Astrocyte of the hippocampus (primary cell): ENCODE data around the gene SRD5A3.
A peak's percentile ranks its signal among the peaks of the same experiment; 100 is the strongest.

Experiments used
- DNase-seq: peaks from one replicate; pipeline ENCODE4 v3.0.0; 2011; ENCODE audit warnings: low read depth, low spot score

Gene SRD5A3

DNA sequence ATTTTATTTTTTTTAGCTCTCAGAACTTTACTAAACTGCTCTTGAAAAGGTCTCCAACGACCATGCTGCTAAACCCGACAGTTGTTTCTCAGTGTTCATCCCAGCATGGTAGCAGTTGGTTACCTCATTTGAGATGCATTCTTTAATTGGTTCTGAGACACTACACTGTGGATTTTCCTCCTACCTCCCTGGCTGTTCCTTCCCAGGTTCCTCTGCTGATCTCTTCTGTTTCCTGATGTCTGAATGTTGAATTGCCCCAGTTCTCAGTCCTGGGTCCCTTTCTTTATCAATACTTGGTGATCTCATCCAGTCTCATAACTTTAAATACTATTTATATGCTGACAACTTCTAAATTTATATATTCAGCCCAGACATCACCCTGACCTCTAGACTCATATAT lies 30.7 kb downstream of the SRD5A3 start:
- DNase-seq = no peak

DNA sequence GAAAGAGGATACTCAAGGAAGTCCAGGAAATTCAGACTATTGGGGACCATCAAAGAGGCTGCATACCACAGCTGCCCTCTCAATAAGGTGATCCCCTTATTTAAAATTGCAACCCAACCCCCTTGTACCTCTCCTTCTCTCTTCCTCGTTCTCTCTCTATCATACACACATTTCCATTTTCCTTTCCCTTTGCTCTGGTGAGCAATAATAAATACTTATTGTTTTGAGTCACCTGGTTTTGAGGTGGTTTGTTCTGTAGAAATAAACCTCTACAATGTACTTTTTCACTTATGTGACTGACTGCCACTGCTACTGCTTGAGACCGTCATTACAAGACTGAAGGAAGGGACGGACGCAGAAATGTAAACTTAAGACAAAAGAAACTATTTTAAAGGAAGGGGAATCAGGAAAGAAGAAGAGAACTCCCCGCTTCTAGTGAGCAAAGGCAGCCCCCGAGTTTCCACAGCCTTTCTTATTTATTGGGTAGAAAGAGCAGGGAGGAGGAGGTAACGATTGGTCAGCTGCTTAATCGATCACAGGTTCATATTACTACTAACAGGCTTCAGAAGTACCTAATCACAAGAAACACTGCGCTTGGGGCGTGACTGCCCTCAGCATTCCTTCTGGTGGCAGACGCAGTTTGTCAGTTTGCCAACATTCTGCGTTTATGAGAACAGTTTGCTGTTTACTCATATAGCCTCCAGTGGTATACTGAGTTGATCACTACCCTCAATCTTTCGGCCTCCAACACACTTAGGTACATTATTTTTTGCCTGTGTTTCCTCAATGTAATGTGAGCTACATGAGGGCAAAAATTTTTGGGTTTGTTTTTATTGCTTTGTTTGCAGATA lies 32.8 kb downstream of the SRD5A3 start:
- peak; percentile 35 for DNase-seq

DNA sequence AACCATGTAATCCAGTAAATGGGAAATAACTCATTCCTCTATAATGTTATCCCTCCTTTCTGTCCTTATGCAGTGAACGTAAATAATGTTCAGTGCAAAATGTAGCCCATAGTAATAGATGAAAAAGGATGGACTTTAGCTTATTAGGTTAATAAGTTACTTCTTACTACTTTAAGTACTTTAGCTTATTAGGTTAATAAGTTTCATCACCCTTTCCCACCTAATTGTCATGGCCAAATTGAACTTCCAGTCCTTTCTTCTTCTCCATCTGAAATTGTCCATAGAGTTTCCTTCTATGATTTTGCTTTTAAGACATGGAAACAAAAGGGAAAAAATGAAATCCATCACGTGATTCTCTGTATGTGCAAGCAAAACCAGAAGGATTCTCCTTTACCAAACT lies 34.5 kb downstream of the SRD5A3 start:
- no peak for DNase-seq

DNA sequence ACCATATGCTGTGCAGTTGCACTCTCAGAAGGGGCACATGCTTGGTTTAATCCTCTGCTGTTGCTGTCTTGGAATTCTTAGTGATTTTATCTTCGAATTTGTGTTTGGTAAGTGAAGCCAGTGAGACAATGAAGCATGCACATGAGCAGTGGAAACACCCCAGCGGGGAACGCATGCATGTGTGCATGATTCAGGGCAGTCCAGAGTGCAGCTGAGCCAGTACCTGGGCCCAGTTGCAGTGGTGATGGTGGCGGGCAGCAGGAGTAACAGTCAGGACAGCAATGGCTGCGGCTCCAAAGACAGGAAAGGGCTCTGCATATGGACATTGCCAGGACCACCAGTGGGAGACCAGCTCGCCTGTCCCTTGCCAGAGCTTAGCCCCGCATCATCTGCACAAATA lies 35.5 kb downstream of the SRD5A3 start:
- DNase-seq = no peak

DNA sequence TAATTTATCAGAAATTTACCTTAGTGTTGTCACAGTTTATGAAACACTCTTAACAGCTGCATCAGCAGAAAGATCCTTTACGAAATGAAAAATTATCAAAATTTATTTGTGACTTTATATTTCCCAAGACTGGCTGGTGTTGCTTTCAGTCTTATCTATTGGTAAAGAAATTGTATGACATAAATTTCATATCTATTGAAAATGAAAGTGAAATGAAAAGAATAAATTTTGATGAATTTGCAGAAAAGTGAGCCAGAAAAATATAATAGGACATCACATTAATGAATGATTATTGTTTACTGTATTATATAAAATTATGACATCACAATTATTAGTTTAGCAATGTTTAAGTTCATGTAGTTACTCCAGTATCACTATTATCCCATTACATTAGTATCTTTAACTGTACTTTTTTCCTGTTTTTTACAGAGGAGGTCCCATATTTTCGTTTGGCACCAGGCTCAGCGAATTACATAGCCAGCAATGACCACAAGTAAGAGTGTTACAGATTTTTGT lies 36.5 kb downstream of the SRD5A3 start:
- DNase-seq = no peak

DNA sequence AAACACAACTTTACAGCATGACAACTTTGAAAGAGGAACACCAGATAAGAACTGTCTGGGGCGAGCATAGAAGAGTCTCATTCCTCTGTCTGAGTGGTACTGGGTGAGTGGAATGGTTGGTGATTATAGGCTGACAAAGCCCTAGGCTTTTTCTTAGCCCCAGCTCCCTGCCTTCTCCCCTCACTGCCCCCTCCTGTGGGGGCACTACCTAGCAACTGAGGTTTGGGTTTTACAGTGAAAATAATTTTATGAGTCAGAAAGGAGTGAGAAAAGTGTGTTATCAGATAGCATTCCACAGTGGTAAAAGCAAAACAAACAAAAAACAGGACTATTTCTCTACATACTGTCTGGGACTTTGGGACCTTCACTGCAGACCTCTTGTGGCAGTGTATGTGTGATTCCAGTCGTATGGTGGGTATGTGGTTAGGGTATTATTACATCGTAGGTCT lies 39.2 kb downstream of the SRD5A3 start:
- DNase-seq = peak; percentile 76

DNA sequence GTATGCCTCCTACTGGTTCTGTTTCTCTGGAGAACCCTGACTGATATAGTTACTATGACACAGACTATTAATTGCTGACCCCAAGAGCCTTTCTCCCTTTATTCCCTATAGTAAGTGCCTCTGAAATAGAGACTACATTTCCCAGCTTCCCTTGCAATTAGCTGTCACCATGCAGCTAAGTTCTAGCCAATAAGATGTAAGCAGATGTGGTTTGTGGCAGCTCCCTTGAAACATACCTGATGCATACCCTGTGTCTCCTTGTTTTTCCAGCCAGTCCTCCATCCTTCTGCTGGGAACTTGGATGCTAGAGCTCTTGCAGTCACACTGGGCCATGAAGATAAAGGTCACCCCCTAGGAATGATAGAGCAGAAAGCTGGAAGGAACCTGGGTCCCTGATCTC lies 40.0 kb downstream of the SRD5A3 start:
- peak; percentile 65 for DNase-seq

DNA sequence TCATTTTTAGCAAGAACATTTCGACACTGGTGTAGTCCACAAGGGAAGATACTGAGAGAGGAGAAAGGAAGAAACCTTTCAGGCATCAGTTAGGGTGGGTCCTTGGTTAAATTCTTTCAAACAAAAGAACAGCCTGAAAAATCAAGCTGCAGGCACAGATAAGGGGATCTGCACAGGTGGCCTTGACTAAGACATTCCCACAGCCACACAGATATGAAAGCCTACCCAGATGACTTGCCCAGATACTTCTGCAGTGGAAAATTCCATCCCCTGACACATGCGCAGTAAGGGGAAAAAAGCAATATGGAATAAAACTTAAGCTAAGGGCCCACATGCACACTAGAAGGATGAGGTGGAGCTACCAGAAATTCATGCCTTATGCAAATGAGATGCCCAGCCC lies 40.8 kb downstream of the SRD5A3 start:
- no peak for DNase-seq

DNA sequence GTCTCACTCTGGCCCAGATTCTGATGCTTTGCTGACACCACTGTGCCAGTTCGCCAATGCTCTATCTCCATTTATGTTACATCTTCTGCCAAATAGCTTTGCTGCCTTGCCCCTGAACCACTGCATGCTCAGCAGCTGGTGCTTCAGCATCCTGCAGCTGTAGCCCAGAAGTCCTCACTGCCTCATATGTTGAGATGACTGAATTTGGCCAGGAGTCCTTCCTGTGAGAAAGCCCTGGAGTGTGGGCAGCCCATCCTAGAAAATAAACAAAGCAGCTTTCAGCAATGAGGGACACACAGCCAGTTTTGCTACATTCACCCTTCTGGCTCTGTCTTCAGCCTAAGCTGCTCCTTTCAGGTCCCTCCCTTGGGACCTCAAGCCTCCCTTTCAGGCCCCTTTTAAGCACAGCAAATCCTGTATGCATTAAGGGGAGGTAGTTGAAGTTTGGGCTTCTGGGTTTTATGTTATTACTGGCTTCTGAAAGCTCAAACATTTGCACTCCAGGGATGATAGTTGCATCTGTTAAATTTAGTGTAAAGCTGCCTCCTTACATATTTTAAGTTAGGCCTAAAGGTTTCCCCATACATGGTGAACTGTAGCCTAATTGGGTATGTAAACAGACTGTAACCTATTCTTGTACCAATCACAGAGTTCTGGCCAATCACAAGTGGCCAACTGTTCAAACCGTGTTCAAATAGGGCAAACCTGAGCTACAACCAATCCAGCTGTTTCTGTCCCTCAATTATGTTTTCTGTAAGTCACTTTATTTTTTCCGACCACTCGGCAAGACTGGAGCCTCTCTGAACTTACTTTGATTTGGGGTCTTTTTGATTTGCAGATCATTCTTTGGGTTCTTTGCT lies 47.6 kb downstream of the SRD5A3 start:
- DNase-seq = no peak

DNA sequence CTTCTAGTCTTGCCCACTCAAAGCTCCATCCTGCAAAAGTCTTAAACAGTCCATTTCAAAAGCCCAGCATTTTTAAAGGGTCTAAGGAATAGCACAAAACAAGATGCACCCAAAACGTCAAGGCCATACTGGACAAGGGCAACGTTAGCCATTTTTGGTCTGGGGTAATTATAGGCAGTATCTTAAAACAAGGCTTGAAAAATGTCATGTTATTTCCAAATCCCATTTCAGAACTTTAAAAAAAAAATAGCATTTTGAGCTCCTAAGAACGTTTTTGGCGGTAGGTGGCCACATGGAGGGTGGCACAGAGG lies 49.1 kb downstream of the SRD5A3 start:
- DNase-seq = no peak

DNA sequence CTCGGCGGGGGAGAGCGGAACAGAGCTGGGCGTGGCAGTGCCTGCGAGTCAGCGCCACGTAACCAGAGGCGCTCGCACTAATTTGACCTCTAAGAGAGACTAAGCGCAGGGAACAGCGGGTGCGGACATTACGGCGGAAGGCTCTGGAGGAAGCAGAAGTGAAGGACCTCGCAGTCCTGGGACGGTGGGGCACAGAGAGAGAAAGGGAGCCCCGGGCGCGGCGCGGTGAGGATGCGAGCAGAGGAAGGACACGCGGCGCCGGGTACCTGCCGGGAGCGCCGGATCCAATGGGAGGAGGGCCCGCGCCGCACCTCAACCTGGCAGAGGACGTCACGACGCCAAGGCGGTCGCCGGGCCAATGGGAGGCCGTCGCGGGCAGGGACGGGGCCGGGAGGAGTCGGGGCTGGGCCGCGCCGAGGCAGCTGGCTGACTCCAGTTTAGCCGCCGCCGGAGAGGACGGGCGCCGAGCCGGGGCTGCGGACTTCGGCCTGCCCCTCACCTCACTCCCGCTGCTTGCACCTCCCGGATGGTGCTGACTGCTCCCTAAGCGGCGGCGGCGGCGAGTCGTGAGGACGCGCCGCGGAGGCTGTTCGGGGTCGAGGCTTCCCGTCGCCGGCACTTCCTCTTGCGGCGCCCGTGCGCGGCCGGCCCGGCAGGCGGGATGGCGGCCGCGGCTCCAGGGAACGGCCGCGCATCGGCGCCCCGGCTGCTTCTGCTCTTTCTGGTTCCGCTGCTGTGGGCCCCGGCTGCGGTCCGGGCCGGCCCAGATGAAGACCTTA lies 49.7 kb downstream of the SRD5A3 start, which contains the start of gene TMEM165:
TSS of gene TMEM165 (plus strand) at position 429 of the 779 bp plus-strand sequence. CDS start at position 662, 233 bp downstream.
- DNase-seq = peak; percentile 97

DNA sequence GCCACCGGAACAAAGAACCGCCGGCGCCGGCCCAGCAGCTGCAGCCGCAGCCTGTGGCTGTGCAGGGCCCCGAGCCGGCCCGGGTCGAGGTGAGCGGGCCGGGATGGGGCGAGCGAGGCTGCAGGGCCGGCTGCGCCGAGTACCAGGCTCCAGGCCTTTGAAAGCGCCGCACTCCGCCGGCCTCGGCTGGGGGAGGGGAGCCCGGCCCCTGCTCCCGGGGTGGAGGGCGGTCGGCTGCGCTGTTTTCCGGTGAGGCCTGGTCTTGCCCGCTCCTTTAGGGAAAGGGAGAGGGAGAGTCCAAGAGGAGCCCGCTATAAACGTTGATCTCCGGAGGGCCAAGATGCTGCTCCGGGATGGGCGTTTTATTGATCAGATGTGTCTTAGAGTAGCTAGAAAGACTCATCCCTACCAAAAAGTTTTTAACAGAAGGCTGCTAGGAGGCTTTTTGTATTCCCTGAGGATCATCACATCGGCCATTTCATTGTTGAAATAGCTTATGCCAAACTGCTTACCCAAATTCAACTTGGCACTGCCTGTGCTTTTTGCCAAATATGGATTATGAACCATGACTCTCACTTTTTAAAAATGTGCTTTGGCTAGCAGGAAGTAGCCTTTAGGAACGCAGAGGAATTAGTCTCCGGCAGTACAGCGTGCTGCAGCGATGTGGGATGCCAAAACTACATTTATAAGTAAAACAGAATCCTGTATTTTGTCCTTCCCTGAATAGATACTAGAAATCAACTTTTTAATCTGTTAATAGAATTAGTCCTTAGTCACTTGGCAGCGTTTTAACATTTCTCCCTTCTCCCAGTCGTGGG lies 50.5 kb downstream of the SRD5A3 start:
- DNase-seq = peak; percentile 77

DNA sequence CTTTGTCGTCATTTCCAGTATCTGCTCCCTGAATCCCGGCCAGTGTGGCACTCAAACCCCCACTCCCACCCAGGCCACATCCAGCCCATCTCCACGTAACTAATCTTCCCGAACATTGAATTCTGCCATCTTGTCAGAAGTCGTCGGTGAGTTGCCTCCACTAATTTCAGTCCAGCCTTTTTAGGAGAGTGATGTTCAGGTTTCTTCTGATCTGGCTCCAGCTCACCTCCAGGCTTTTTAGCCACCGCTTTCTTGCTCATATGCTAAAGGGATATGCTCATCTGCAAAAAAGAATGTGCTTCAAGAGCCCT lies 51.0 kb downstream of the SRD5A3 start:
- DNase-seq = no peak

DNA sequence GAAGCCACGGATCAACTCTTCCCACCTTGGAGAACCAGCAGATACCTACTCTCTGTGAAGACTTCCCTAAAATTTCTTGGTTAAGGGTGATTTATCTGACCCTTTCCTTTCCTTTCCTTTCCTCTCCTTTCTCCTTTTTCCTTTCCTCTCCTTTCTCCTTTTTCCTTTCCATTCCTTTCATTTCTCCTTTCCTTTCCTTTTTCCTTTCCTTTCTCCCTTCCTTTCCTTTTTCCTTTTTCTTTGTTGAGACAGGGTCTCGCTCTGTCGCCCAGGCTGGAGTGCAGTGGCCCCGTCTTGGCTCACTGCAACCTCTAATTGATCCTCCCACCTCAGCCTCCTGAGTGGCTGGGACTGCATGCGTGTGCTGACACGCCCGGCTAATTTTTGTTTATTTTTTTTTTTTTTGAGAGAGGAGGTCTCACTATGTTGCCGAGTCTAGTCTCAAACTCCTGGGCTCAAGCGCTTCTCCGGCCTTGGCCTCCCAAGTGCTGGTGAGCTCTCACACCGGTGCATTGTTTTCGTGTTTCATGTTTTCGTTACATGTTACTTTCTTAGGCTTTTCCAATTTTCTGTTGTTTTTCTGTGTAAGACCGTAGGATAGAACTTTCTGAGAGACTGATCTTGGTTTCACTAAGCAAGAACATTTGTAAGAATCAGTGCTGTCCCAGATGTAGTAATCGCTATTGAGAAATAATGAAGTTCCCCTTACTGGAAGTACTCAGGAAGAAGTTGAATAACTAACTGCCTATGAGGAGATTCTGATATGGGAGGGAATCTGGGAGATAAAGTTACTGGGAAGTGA lies 51.7 kb downstream of the SRD5A3 start:
- peak; percentile 17 for DNase-seq

DNA sequence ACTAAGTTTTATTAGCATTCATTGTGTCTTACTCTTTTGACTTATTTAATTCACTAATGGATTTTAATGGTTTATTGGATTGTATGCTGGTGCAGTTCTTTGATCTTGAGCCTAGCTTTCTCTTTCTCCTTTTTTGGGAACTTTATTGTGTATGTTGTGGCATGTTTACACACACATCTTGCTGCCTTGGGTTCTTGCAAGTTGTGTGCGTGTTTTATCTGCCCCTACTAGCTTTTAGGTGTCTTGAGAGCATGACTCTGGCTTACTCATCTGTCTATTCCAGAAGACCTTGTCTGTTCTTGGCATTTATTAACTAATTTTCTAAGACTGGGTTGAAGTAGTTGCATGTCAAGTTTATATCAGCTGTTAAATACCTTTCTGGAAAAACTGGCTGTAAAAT lies 52.4 kb downstream of the SRD5A3 start:
- peak; percentile 24 for DNase-seq

DNA sequence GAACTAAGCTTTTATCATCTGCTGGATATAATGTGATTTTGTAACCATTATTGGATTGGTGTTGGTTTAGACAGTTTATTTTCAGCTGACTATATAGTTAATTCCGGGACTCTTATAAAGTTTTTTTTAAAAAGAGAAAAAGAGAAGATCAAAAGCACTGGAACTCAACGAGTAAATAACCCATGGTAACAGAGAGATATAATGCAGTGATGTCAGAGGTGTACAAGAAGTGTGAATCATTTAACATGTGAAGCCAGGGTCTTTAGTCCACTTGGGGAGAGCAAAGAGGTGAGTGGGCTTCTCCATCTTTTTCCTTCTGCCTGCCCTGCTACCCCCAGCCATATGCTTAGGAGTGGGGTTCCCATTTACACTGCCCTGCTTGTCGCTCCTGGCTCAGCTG lies 52.9 kb downstream of the SRD5A3 start:
- no peak for DNase-seq

DNA sequence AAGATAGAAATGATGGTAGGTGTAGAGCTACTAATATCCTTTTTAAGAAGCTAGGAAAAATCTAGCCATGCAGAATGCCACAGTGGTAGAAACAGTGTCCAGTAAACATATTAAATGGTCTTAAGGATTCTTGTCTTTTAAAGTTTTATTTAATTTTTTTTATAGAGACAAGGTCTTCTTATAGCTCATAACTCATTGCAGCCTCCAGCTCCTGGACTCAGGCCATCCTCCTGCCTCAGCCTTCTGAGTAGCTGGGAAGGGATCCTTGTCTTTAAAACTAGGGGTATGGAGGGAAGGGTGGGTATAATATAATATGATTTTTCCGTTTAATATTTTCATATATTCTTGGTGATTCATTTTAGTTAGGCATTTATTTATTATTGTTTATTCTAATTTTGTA lies 53.5 kb downstream of the SRD5A3 start:
- no peak for DNase-seq

DNA sequence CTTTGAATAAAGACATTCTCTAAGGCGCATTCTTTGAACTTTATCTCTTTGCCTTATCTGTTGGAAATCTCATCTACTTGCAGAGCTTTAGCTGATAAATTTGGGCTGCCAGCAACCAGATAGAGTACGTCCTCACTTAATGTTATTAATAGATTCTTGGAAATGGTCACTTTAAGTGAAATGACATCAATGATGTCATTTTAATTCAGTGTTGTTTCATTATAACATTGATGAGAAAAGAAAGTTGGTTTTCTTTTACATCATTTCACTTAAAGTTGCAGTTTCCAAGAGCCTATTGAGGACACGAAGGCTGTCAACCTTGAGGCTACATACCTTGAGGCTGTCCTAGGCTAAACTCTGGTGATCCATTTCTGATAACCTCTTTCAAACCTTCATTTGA lies 59.0 kb downstream of the SRD5A3 start:
- no peak for DNase-seq

DNA sequence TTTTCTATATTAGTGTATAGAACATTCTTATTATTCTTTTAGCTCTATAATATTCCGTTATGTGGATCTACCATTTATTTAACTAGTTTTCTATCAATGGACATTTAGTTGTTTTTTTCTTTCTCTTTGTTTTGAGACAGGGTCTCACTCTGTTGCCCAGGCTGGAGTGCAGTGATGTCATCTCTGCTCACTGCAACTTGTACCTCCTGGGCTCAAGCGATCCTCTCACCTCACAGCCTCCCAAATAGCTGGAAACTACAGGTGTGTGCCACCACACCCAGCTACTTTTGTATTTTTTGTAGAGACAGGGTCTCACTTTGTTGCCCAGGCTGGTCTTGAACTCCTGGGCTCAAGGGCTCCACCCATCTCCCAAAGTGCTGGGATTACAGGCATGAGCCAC lies 60.5 kb downstream of the SRD5A3 start:
- DNase-seq = no peak

DNA sequence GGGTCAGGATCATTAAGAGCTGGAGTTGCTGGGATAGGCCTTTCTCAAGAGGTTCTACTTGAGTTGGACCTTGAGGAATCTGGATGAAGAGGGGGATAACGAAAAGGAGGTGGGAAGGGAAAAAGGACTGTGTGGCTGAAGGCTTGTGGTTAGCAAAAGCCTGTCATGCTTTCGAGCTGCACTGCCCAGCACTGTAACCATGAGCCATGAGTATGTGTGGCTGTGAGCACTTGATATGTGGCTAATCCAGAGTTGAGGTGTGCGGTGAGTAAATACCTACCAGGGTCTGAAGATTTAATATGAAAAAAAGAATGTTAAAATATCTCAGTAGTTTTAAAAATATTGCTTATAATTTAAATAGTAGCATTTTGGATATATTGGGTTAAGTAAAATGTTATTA lies 61.1 kb downstream of the SRD5A3 start:
- DNase-seq = peak; percentile 50
